ENCODE results near the gene HSPA9.

HSPA9 gene

DNA sequence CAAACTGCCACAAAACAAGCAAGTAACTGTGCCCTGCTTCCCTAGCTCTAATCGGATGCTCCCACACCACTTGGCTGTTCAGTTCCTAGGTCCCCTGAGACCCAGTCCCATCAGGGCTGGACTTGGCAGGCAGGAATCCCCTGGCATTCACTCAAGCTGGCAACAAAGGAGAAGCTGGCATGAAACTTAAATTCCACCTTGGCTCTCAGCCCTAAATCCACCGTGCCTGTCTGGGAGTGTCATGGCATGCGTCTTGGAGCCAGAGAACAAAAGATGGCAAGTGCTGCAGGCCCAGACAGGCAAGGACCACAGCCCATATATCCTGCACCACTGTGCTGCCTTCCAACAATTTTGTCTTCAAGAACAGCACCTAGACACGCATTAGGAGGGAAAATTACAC lies 70.4 kb downstream of the HSPA9 start:
- TF ChIP-seq, protein P1, sequence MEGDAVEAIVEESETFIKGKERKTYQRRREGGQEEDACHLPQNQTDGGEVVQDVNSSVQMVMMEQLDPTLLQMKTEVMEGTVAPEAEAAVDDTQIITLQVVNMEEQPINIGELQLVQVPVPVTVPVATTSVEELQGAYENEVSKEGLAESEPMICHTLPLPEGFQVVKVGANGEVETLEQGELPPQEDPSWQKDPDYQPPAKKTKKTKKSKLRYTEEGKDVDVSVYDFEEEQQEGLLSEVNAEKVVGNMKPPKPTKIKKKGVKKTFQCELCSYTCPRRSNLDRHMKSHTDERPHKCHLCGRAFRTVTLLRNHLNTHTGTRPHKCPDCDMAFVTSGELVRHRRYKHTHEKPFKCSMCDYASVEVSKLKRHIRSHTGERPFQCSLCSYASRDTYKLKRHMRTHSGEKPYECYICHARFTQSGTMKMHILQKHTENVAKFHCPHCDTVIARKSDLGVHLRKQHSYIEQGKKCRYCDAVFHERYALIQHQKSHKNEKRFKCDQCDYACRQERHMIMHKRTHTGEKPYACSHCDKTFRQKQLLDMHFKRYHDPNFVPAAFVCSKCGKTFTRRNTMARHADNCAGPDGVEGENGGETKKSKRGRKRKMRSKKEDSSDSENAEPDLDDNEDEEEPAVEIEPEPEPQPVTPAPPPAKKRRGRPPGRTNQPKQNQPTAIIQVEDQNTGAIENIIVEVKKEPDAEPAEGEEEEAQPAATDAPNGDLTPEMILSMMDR (IDR thresholded peaks at IDR 0.05; ENCODE audit: low read length, missing control alignments) = no peak
- no peak overlapping the region for H3K4me3 ChIP-seq (replicated peaks; ENCODE audit: low read depth, low read length)
- DNase-seq (ENCODE audit: low read depth) = peak; percentile 31
